Activated CD4-positive, alpha-beta T cell treated with anti-CD3 and anti-CD28 coated beads for 36 hours (primary cell): ENCODE data around the gene ZFPM1. TPM values are rescaled to one million over a fixed set of nuclear protein-coding genes. Genes with fewer than 3 reads are reported as not detected.

Source experiments
- ATAC-seq: fragments of 200-7000 bp; cut with Tn5 transposase; one replicate; pipeline ENCODE4 v1.10.0; 2021; ENCODE audit warnings: mild to moderate bottlenecking, moderate library complexity
- CTCF ChIA-PET: fragments of 350-600 bp; sonication (Branson Sonifier 250); formaldehyde crosslinking; loops from one replicate; lab custom pipeline; 2021; ENCODE audit warnings: antibody characterized with exemption; lab: Charles Lee
- POLR2A ChIA-PET: fragments of 350-600 bp; sonication (Branson Sonifier 250); formaldehyde crosslinking; loops from one replicate; lab custom pipeline; 2021; ENCODE audit warnings: antibody characterized with exemption, inconsistent platforms; lab: Charles Lee
- DNase-seq: peaks from one replicate; pipeline ENCODE4 v3.0.0-alpha.2; 2020
- H3K27ac Mint-ChIP-seq: one replicate; pipeline ENCODE4 v1.8.0; 2021; ENCODE audit warnings: mixed read lengths
- H3K27me3 Mint-ChIP-seq: one replicate; pipeline ENCODE4 v1.8.0; 2021; ENCODE audit warnings: mixed read lengths
- H3K36me3 Mint-ChIP-seq: one replicate; pipeline ENCODE4 v1.8.0; 2021; ENCODE audit warnings: low read depth, mixed read lengths
- H3K4me1 Mint-ChIP-seq: one replicate; pipeline ENCODE4 v1.8.0; 2021; ENCODE audit warnings: mixed read lengths
- H3K4me3 Mint-ChIP-seq: one replicate; pipeline ENCODE4 v1.8.0; 2021; ENCODE audit warnings: mild to moderate bottlenecking, moderate library complexity, mixed read lengths
- H3K9me3 Mint-ChIP-seq: one replicate; pipeline ENCODE4 v1.8.0; 2021; ENCODE audit warnings: low read depth, mixed read lengths
- intact Hi-C, 2 experiments: fragments of 100-400 bp; cut with DNase I in 1 of 2; cut with micrococcal nuclease in 1 of 2; formaldehyde crosslinking; loops; one replicate each; pipeline versions ENCODE4 v1.14.2 to v1.15.1; 2022 to 2024; cut with DNase I, micrococcal nuclease
- total RNA-seq, 2 experiments: library from RNA; stranded (reverse); gene quantifications; one replicate each; pipeline ENCODE4 v1.2.3, GENCODE V29; 2021

Gene ZFPM1
- total RNA-seq, 2 experiments from 2014 or later, result 9.9 to 12.6 TPM

GRCh38 chr16:88487920-88488851 lies 35.1 kb downstream of the ZFPM1 start:
- no peak overlapping the region for H3K27ac Mint-ChIP-seq
- no peaks in the 10 kb centered on the region for H3K36me3 Mint-ChIP-seq
- no peak for DNase-seq
- H3K4me1 Mint-ChIP-seq, result no peaks in the 10 kb centered on the region
- CTCF ChIA-PET, result interaction anchor here (0.5 kb wide), 1 partner anchor 49 kb away, joined by 3 read pairs; no protein-coding TSS in a partner anchor
- intact Hi-C loops, result no loop called here
- POLR2A ChIA-PET, result no interaction called here
- H3K4me3 Mint-ChIP-seq, result no peak overlapping the region
- no peaks in the 10 kb centered on the region for H3K27me3 Mint-ChIP-seq
- no peak for ATAC-seq
- H3K9me3 Mint-ChIP-seq, result no peaks in the 10 kb centered on the region

DNA sequence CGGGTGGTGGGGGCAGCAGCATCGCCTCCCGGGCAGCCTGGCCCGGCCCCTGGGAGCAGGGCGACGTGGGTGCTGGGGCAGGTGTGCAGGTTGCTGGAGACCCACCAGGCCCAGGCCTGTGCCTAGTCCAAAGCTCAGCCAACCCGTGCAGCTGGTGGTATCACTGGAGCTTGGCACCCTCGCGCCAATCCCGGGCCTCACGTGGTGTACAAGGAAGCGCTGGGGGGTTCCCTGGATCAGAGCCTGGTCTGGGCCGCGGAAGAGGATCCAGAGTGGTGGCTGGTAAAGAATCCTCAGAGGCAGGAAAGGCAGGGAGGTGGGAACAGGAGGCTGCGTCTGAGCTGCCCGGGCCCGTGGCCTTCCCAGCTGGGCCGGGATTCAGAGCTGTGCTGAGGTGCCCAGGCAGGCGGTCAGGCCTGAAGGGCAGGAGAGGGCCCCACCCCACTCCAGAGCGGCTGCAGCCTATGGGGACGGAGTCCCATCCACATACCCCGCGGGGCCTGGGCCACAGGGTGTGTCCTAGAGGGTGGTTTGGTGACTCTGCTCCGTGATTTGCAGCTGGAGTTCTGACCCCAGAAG lies 36.2 kb downstream of the ZFPM1 start:
- Mint-ChIP-seq H3K4me3 (no peak overlapping the region), H3K9me3 (no peaks in the 10 kb centered on the region), H3K27ac (no peak overlapping the region), H3K27me3 (no peaks in the 10 kb centered on the region), H3K4me1 (no peaks in the 10 kb centered on the region), H3K36me3 (no peaks in the 10 kb centered on the region)
- ChIA-PET POLR2A (no interaction called here), CTCF (no interaction called here)
- intact Hi-C loops, result no loop called here
- DNase-seq, result no peak
- no peak for ATAC-seq

GRCh38 chr16:88491001-88491559 lies 38.0 kb downstream of the ZFPM1 start:
- H3K9me3 Mint-ChIP-seq, result no peaks in the 10 kb centered on the region
- no peak overlapping the region for H3K4me3 Mint-ChIP-seq
- H3K27ac Mint-ChIP-seq, result no peak overlapping the region
- DNase-seq (no peak), ATAC-seq (no peak)
- ChIA-PET CTCF (no interaction called here), POLR2A (interaction anchor here (0.7 kb wide), 1 partner anchor 36 kb away, joined by 5 read pairs; no protein-coding TSS in a partner anchor)
- no peaks in the 10 kb centered on the region for H3K4me1 Mint-ChIP-seq
- no peaks in the 10 kb centered on the region for H3K36me3 Mint-ChIP-seq
- intact Hi-C loops, result no loop called here
- H3K27me3 Mint-ChIP-seq, result no peaks in the 10 kb centered on the region

DNA sequence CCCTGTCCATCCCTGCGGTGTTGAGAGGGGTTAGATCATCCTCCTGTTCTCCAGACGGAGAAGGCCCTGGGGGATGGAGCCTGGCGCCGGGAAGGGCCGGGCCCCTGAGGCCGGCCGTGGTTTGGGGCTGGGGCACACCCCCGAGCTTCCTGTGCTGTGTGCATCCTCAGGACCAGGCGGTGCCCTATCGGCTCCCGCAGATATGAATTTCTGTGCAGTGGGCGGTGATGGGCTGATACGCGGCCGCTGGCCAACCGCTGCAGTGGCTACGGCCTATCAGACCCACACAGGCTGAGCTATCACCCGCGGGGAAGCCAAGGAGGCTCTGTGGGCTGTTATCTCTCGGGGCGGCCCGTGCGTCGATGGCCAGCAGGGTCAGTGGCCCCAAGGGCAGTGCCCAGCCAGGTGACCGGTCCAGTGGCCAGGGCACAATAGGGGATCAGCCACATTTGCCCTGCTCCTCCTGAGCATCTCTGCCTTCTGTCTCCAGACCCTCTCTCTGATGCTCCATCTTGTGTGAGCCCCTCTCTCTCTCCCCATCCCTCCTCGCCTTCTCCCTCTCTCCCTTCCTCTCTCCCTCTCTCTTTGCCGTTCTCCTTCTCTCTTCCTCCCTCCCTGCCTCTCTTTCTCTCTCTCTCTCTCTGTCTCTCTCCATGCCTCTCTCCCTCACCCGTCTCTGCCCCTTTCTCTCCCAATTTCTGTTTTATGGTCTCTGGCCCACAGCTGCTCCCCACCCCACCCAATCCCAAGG lies 38.7 kb downstream of the ZFPM1 start:
- no peak overlapping the region for H3K4me3 Mint-ChIP-seq
- H3K36me3 Mint-ChIP-seq, result no peaks in the 10 kb centered on the region
- CTCF ChIA-PET, result no interaction called here
- no peaks in the 10 kb centered on the region for H3K27me3 Mint-ChIP-seq
- DNase-seq (no peak), ATAC-seq (no peak)
- POLR2A ChIA-PET, result interaction anchor here (0.7 kb wide), 1 partner anchor 37 kb away, joined by 5 read pairs; no protein-coding TSS in a partner anchor
- H3K9me3 Mint-ChIP-seq, result no peaks in the 10 kb centered on the region
- intact Hi-C loops, result no loop called here
- H3K27ac Mint-ChIP-seq, result no peak overlapping the region
- no peaks in the 10 kb centered on the region for H3K4me1 Mint-ChIP-seq

GRCh38 chr16:88493879-88494278 lies 40.8 kb downstream of the ZFPM1 start:
- Mint-ChIP-seq H3K4me1 (no peaks in the 10 kb centered on the region), H3K27ac (no peak overlapping the region), H3K9me3 (no peaks in the 10 kb centered on the region), H3K36me3 (no peaks in the 10 kb centered on the region), H3K27me3 (no peaks in the 10 kb centered on the region), H3K4me3 (no peak overlapping the region)
- POLR2A ChIA-PET, result no interaction called here
- no peak for DNase-seq
- intact Hi-C loops, result no loop called here
- ATAC-seq, result no peak
- CTCF ChIA-PET, result no interaction called here

DNA sequence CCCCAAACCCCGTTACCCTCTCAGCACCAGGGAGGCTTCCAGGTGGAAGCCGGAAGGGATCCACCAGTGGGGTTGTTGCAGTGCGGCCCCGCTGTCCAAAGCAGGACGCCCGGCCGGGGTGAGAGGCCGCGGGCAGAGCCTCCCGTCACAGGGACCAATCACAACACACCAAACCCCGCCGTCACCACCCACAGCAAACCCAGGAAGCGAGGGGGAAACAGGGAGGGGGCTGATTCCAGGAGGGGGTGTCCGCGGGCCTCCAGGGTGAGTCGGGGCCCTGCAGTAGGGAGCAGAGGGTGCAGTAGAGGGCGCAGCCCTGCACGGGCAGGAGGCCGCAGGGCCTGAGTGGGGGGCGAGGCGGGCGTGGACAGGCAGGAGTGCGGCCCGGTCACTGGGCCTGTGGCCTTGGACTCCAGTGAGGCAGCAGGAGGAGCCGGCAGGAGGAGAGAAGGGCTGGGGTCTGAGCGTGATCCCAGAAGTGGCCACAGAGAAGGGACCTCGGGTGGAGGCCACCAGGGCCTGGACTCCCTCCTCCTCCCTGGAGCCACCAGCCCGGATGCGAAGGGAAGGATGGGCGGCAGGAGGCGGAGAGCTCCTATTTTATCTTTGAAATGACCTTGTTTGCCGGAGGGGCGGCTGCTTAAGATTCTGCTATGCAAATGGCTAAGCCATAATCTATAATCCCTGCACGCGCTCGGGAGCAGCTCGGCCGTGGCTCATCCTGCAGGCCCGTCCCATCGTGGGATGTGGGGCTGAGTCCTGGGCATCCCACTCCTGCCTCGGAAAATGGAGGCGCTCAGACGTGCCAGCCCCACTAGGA lies 41.5 kb downstream of the ZFPM1 start:
- Mint-ChIP-seq H3K9me3 (no peaks in the 10 kb centered on the region), H3K4me1 (no peaks in the 10 kb centered on the region), H3K36me3 (no peaks in the 10 kb centered on the region), H3K4me3 (no peak overlapping the region), H3K27me3 (no peaks in the 10 kb centered on the region), H3K27ac (no peak overlapping the region)
- CTCF ChIA-PET, result no interaction called here
- no peak for DNase-seq
- intact Hi-C loops, result no loop called here
- no peak for ATAC-seq
- POLR2A ChIA-PET, result no interaction called here

GRCh38 chr16:88495268-88495772 lies 42.2 kb downstream of the ZFPM1 start:
- ChIA-PET CTCF (no interaction called here), POLR2A (no interaction called here)
- ATAC-seq (no peak), DNase-seq (no peak)
- H3K4me1 Mint-ChIP-seq, result no peaks in the 10 kb centered on the region
- H3K27me3 Mint-ChIP-seq, result no peaks in the 10 kb centered on the region
- intact Hi-C loops, result no loop called here
- H3K36me3 Mint-ChIP-seq, result no peaks in the 10 kb centered on the region
- no peak overlapping the region for H3K4me3 Mint-ChIP-seq
- no peak overlapping the region for H3K27ac Mint-ChIP-seq
- H3K9me3 Mint-ChIP-seq, result no peaks in the 10 kb centered on the region

- ChIA-PET CTCF (no interaction called here), POLR2A (no interaction called here)
- H3K9me3 Mint-ChIP-seq, result no peaks in the 10 kb centered on the region
- H3K4me1 Mint-ChIP-seq, result no peaks in the 10 kb centered on the region
- ATAC-seq (no peak), DNase-seq (no peak)
- H3K4me3 Mint-ChIP-seq, result no peak overlapping the region
- H3K27me3 Mint-ChIP-seq, result no peaks in the 10 kb centered on the region
- intact Hi-C loops, result no loop called here
- H3K27ac Mint-ChIP-seq, result no peak overlapping the region
- H3K36me3 Mint-ChIP-seq, result no peaks in the 10 kb centered on the region
Measured at GRCh38 chr16:88497561-88498462, 44.7 kb downstream of the ZFPM1 start.

DNA sequence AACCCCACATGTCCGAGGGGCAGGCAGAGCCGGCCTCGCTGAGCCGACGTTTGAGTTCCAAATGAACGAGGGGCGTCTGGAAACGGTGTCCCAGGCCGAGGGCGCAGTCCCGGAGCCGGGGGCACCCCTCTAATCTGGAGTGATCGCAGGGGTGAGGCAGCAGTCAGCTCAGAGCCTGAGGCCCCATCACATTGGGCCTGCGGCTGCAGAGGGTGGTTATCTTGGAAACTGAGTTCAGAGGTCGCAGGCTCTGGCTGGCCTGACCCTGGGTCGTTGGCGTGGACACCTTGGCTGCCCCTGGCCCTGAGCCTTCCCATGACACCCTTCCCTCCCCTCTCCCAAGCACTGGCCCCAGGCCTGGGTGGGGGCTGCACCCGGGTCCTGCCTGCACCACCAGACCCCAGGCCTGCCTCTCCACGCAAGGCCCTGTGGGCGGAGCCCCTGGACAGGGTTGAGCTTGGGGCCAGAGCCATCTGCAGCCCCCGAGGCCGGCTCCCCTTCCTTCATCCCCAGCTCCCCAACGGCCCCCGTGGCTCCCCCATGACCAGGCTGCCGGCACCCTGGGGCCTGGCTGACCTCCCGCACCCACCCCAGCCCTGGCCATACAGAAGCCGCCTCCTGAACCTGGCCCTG lies 45.6 kb downstream of the ZFPM1 start:
- no peaks in the 10 kb centered on the region for H3K27me3 Mint-ChIP-seq
- H3K4me3 Mint-ChIP-seq, result no peak overlapping the region
- intact Hi-C loops, result no loop called here
- H3K4me1 Mint-ChIP-seq, result no peaks in the 10 kb centered on the region
- CTCF ChIA-PET, result no interaction called here
- POLR2A ChIA-PET, result no interaction called here
- no peak for DNase-seq
- H3K27ac Mint-ChIP-seq, result no peak overlapping the region
- no peak for ATAC-seq
- no peaks in the 10 kb centered on the region for H3K36me3 Mint-ChIP-seq
- no peaks in the 10 kb centered on the region for H3K9me3 Mint-ChIP-seq

- Mint-ChIP-seq H3K27ac (no peak overlapping the region), H3K4me3 (no peak overlapping the region), H3K4me1 (no peaks in the 10 kb centered on the region), H3K27me3 (no peaks in the 10 kb centered on the region), H3K9me3 (no peaks in the 10 kb centered on the region), H3K36me3 (no peaks in the 10 kb centered on the region)
- ChIA-PET POLR2A (no interaction called here), CTCF (no interaction called here)
- DNase-seq (no peak), ATAC-seq (no peak)
- intact Hi-C loops, result no loop called here
Measured at GRCh38 chr16:88499292-88499691, 46.2 kb downstream of the ZFPM1 start.
